ENCODE data around the gene KRT7.
"Not testable (repeated sequence)": the region's sequence is repeated elsewhere in the genome, so short reads cannot be mapped to it uniquely, and the experiment has no call there.

KRT7 gene

GRCh38 chr12:52238916-52239646 is 6.0 kb downstream of the KRT7 start:
- no peak overlapping the region for H3K9ac ChIP-seq (ENCODE audit: low read length)
- no peak overlapping the region for H2AFZ ChIP-seq (ENCODE audit: low read depth, low read length, severe bottlenecking)
- H3K36me3 ChIP-seq (ENCODE audit: low read length), result no peaks in the 10 kb centered on the region
- H3K79me2 ChIP-seq (ENCODE audit: insufficient read depth, low read length), result no peaks in the 10 kb centered on the region
- H4K20me1 ChIP-seq (ENCODE audit: low read depth, low read length), result no peaks in the 10 kb centered on the region
- no peak for TF ChIP-seq EZH2phosphoT487 (conservative IDR thresholded peaks at IDR 0.05; ENCODE audit: low read length)
- TF ChIP-seq, protein P1, sequence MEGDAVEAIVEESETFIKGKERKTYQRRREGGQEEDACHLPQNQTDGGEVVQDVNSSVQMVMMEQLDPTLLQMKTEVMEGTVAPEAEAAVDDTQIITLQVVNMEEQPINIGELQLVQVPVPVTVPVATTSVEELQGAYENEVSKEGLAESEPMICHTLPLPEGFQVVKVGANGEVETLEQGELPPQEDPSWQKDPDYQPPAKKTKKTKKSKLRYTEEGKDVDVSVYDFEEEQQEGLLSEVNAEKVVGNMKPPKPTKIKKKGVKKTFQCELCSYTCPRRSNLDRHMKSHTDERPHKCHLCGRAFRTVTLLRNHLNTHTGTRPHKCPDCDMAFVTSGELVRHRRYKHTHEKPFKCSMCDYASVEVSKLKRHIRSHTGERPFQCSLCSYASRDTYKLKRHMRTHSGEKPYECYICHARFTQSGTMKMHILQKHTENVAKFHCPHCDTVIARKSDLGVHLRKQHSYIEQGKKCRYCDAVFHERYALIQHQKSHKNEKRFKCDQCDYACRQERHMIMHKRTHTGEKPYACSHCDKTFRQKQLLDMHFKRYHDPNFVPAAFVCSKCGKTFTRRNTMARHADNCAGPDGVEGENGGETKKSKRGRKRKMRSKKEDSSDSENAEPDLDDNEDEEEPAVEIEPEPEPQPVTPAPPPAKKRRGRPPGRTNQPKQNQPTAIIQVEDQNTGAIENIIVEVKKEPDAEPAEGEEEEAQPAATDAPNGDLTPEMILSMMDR (IDR thresholded peaks at IDR 0.05; ENCODE audit: insufficient read depth, low read length, poor library complexity, severe bottlenecking), result no peak
- no peak overlapping the region for H3K4me3 ChIP-seq (ENCODE audit: insufficient read depth, low read length, poor library complexity, severe bottlenecking)
- H3K9me3 ChIP-seq (ENCODE audit: insufficient read depth, low read length), result no peaks in the 10 kb centered on the region
- no peaks in the 10 kb centered on the region for H3K9me2 ChIP-seq (replicated peaks; ENCODE audit: insufficient read depth, low read length)
- H3K27me3 ChIP-seq (ENCODE audit: low read length), result no peaks in the 10 kb centered on the region
- H3K4me2 ChIP-seq (ENCODE audit: low read depth, low read length, poor library complexity, severe bottlenecking), result no peak overlapping the region
- H3F3A ChIP-seq (ENCODE audit: insufficient read depth), result no peaks in the 10 kb centered on the region
- no peak overlapping the region for H3K27ac ChIP-seq (ENCODE audit: low read depth, low read length)

DNA sequence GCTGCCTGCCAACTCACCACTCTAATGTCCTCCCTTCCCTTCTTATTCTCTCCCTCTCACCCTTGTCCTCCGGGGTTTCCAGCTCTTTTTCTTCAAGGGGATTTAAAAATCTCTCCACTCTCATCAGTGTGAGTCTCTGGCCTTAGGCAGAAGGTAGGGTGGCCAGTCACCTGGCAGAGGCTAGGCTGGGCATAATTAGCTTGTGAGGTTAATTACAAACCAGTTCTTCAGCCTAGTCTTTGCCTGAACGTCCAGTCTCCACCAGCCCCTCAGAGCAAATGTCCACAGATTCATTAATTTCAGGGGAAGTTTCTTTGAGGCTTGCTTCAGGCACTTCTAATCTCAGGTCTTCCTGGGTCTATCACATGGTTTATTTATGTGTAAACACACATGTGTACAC is 6.7 kb downstream of the KRT7 start:
- TF ChIP-seq, protein P1 (IDR thresholded peaks at IDR 0.05; ENCODE audit: insufficient read depth, low read length, poor library complexity, severe bottlenecking), result no peak
- no peak for TF ChIP-seq EZH2phosphoT487 (conservative IDR thresholded peaks at IDR 0.05; ENCODE audit: low read length)
- Histone ChIP-seq H3K4me2 (ENCODE audit: low read depth, low read length, poor library complexity, severe bottlenecking) (no peak overlapping the region), H3K27me3 (ENCODE audit: low read length) (no peaks in the 10 kb centered on the region), H3K79me2 (ENCODE audit: insufficient read depth, low read length) (no peaks in the 10 kb centered on the region), H3K9ac (ENCODE audit: low read length) (no peak overlapping the region), H3K27ac (ENCODE audit: low read depth, low read length) (no peak overlapping the region), H3K9me2 (replicated peaks; ENCODE audit: insufficient read depth, low read length) (no peaks in the 10 kb centered on the region), H3F3A (ENCODE audit: insufficient read depth) (no peaks in the 10 kb centered on the region), H2AFZ (ENCODE audit: low read depth, low read length, severe bottlenecking) (no peak overlapping the region), H3K36me3 (ENCODE audit: low read length) (no peaks in the 10 kb centered on the region), H3K9me3 (ENCODE audit: insufficient read depth, low read length) (no peaks in the 10 kb centered on the region), H4K20me1 (ENCODE audit: low read depth, low read length) (no peaks in the 10 kb centered on the region), H3K4me3 (ENCODE audit: insufficient read depth, low read length, poor library complexity, severe bottlenecking) (no peak overlapping the region)

GRCh38 chr12:52240247-52240646 is 7.2 kb downstream of the KRT7 start:
- not testable (repeated sequence) for H2AFZ ChIP-seq (ENCODE audit: low read depth, low read length, severe bottlenecking); H3K4me2 ChIP-seq (ENCODE audit: low read depth, low read length, poor library complexity, severe bottlenecking); H3K36me3 ChIP-seq (ENCODE audit: low read length); H3K79me2 ChIP-seq (ENCODE audit: insufficient read depth, low read length); H3K9ac ChIP-seq (ENCODE audit: low read length); H3K27ac ChIP-seq (ENCODE audit: low read depth, low read length); H3F3A ChIP-seq (ENCODE audit: insufficient read depth); H4K20me1 ChIP-seq (ENCODE audit: low read depth, low read length); H3K27me3 ChIP-seq (ENCODE audit: low read length); H3K9me2 ChIP-seq (replicated peaks; ENCODE audit: insufficient read depth, low read length); H3K9me3 ChIP-seq (ENCODE audit: insufficient read depth, low read length); H3K4me3 ChIP-seq (ENCODE audit: insufficient read depth, low read length, poor library complexity, severe bottlenecking)

- Histone ChIP-seq H3K9me2 (replicated peaks; ENCODE audit: insufficient read depth, low read length) (no peaks in the 10 kb centered on the region), H3K9ac (ENCODE audit: low read length) (no peak overlapping the region), H3K4me2 (ENCODE audit: low read depth, low read length, poor library complexity, severe bottlenecking) (no peak overlapping the region), H3F3A (ENCODE audit: insufficient read depth) (no peaks in the 10 kb centered on the region), H3K79me2 (ENCODE audit: insufficient read depth, low read length) (no peaks in the 10 kb centered on the region), H3K4me3 (ENCODE audit: insufficient read depth, low read length, poor library complexity, severe bottlenecking) (no peak overlapping the region), H3K36me3 (ENCODE audit: low read length) (no peaks in the 10 kb centered on the region), H2AFZ (ENCODE audit: low read depth, low read length, severe bottlenecking) (no peak overlapping the region), H3K27me3 (ENCODE audit: low read length) (no peaks in the 10 kb centered on the region), H3K9me3 (ENCODE audit: insufficient read depth, low read length) (no peaks in the 10 kb centered on the region), H4K20me1 (ENCODE audit: low read depth, low read length) (no peaks in the 10 kb centered on the region), H3K27ac (ENCODE audit: low read depth, low read length) (no peak overlapping the region)
- TF ChIP-seq EZH2phosphoT487 (conservative IDR thresholded peaks at IDR 0.05; ENCODE audit: low read length), result no peak
- TF ChIP-seq, protein P1 (IDR thresholded peaks at IDR 0.05; ENCODE audit: insufficient read depth, low read length, poor library complexity, severe bottlenecking), result no peak
Measured at GRCh38 chr12:52241205-52241842, 8.3 kb downstream of the KRT7 start.
